Large intestine (tissue), 3 donors: ENCODE data around the gene SNAI3. TPM values are rescaled to one million over a fixed set of nuclear protein-coding genes. Genes with fewer than 3 reads are reported as not detected.

ENCODE experiments used
- DNase-seq, 2 donors: peaks; one replicate each; pipeline versions ENCODE4 v3.0.0 to v3.0.0-alpha.2; 2013
- H3K27ac ChIP-seq: one replicate; pipeline ENCODE4 v1.5.1; 2013; ENCODE audit warnings: low read length
- H3K27me3 ChIP-seq: 2 replicates; pipeline ENCODE4 v1.6.1; 2013; ENCODE audit warnings: low read length; ENCODE audit not compliant: control insufficient read depth, insufficient read depth
- H3K36me3 ChIP-seq: 2 replicates; pipeline ENCODE4 v1.6.1; 2013; ENCODE audit warnings: low read length; ENCODE audit not compliant: control insufficient read depth, insufficient read depth
- H3K4me1 ChIP-seq: one replicate; pipeline ENCODE4 v1.6.1; 2013; ENCODE audit warnings: low read length; ENCODE audit not compliant: control insufficient read depth, insufficient read depth
- H3K4me3 ChIP-seq: one replicate; pipeline ENCODE4 v1.5.1; 2013; ENCODE audit warnings: low read length
- H3K9me3 ChIP-seq: one replicate; pipeline ENCODE4 v1.6.1; 2013; ENCODE audit warnings: mild to moderate bottlenecking, low read depth, low read length, moderate library complexity; ENCODE audit not compliant: control insufficient read depth
- WGBS: methylation state at CpG from one replicate; pipeline ENCODE4 v1.1.5; 2013; ENCODE audit warnings: low lambda C conversion rate; ENCODE audit not compliant: insufficient coverage; 5-methylcytosine and 5-hydroxymethylcytosine counted together
- polyA plus RNA-seq: library from polyadenylated mRNA; unstranded; fragments of 120-200 nt; gene quantifications from one replicate; pipeline ENCODE4 v1.2.1, GENCODE V29; 2013

The SNAI3 gene
- polyA plus RNA-seq, 1 donor = 1.1 TPM

GRCh38 chr16:88714420-88715302 is 28.4 kb upstream of the SNAI3 start:
- Histone ChIP-seq H3K9me3 (no peaks in the 10 kb centered on the region), H3K27me3 (no peaks in the 10 kb centered on the region), H3K4me3 (no peak overlapping the region), H3K27ac (no peak overlapping the region), H3K4me1 (no peaks in the 10 kb centered on the region), H3K36me3 (peaks cover 65% of the 10 kb centered on the region)
- WGBS = no CpG with 5 or more reads among the region's 42 CpGs
- no peak for DNase-seq

- Histone ChIP-seq H3K4me3 (no peak overlapping the region), H3K27me3 (no peaks in the 10 kb centered on the region), H3K4me1 (no peaks in the 10 kb centered on the region), H3K36me3 (peaks cover 56% of the 10 kb centered on the region), H3K9me3 (no peaks in the 10 kb centered on the region), H3K27ac (no peak overlapping the region)
- DNase-seq = no peak
- WGBS = no CpG with 5 or more reads among the region's 30 CpGs
These were observed 27.5 kb upstream of the SNAI3 start for GRCh38 chr16:88713568-88714419.

GRCh38 chr16:88713054-88713453 is 26.7 kb upstream of the SNAI3 start:
- Histone ChIP-seq H3K4me3 (no peak overlapping the region), H3K4me1 (no peaks in the 10 kb centered on the region), H3K9me3 (no peaks in the 10 kb centered on the region), H3K27me3 (no peaks in the 10 kb centered on the region), H3K27ac (no peak overlapping the region), H3K36me3 (peaks cover 50% of the 10 kb centered on the region)
- no peak for DNase-seq
- WGBS = no CpG with 5 or more reads among the region's 15 CpGs

- H3K27ac ChIP-seq = no peak overlapping the region
- no CpG with 5 or more reads among the region's 25 CpGs for WGBS
- H3K27me3 ChIP-seq = no peaks in the 10 kb centered on the region
These were observed 26.2 kb upstream of the SNAI3 start for GRCh38 chr16:88712362-88712979.

GRCh38 chr16:88711750-88712340 is 25.5 kb upstream of the SNAI3 start:
- peaks cover 5% of the 10 kb centered on the region for H3K4me1 ChIP-seq
- H3K27ac ChIP-seq = no peak overlapping the region
- no peak for DNase-seq
- no peaks in the 10 kb centered on the region for H3K27me3 ChIP-seq
- peaks cover 40% of the 10 kb centered on the region for H3K36me3 ChIP-seq
- H3K9me3 ChIP-seq = no peaks in the 10 kb centered on the region
- WGBS = no CpG with 5 or more reads among the region's 18 CpGs
- no peak overlapping the region for H3K4me3 ChIP-seq

More at GRCh38 chr16:88712362-88712979, 26.2 kb upstream of the SNAI3 start:
- no peak overlapping the region for H3K4me3 ChIP-seq
- peaks cover under 1% of the 10 kb centered on the region for H3K4me1 ChIP-seq
- peaks cover 45% of the 10 kb centered on the region for H3K36me3 ChIP-seq
- H3K9me3 ChIP-seq = no peaks in the 10 kb centered on the region
- no peak for DNase-seq

- no peak for DNase-seq
- WGBS = no CpG with 5 or more reads among the region's 16 CpGs
- Histone ChIP-seq H3K4me1 (peaks cover 5% of the 10 kb centered on the region), H3K27me3 (no peaks in the 10 kb centered on the region), H3K4me3 (no peak overlapping the region), H3K9me3 (no peaks in the 10 kb centered on the region), H3K36me3 (peaks cover 27% of the 10 kb centered on the region), H3K27ac (no peak overlapping the region)
These were observed 24.2 kb upstream of the SNAI3 start for GRCh38 chr16:88710556-88710955.

- no peak overlapping the region for H3K27ac ChIP-seq
- no peaks in the 10 kb centered on the region for H3K9me3 ChIP-seq
- H3K36me3 ChIP-seq = peaks cover 3% of the 10 kb centered on the region
- no peak for DNase-seq
- peak overlapping the region; percentile 88 for H3K4me3 ChIP-seq
- no CpG with 5 or more reads among the region's 17 CpGs for WGBS
- H3K27me3 ChIP-seq = no peaks in the 10 kb centered on the region
- peaks cover 12% of the 10 kb centered on the region for H3K4me1 ChIP-seq
These were observed 20.9 kb upstream of the SNAI3 start for GRCh38 chr16:88706965-88707826.

GRCh38 chr16:88706229-88706964 is 20.1 kb upstream of the SNAI3 start, which contains the start of the genes CTU2 and RNF166:
Gene CTU2, plus strand, starts transcription at chr16:88706503. Its CDS starts 28 bp downstream, at chr16:88706531.
Gene RNF166, minus strand, starts transcription at chr16:88706408. Its CDS starts 83 bp downstream, at chr16:88706325.
- 0% methylated on average over 1 of the region's 86 CpGs for WGBS
- peak within 1 kb of the TSS; percentile 88 for H3K4me3 ChIP-seq
- H3K27ac ChIP-seq = no peak within 1 kb of the TSS
- DNase-seq = peak; percentile 88 to 90
- no peaks in the 10 kb centered on the region for H3K27me3 ChIP-seq
- H3K4me1 ChIP-seq = peaks cover 12% of the 10 kb centered on the region
- no peaks in the 10 kb centered on the region for H3K9me3 ChIP-seq
- peaks cover 3% of the 10 kb centered on the region for H3K36me3 ChIP-seq

- Histone ChIP-seq H3K9me3 (no peaks in the 10 kb centered on the region), H3K36me3 (peaks cover 3% of the 10 kb centered on the region), H3K27ac (no peak overlapping the region), H3K4me1 (peaks cover 12% of the 10 kb centered on the region), H3K27me3 (no peaks in the 10 kb centered on the region), H3K4me3 (peak overlapping the region; percentile 50)
- WGBS = no CpG with 5 or more reads among the region's 57 CpGs
- DNase-seq = no peak
These were observed 19.5 kb upstream of the SNAI3 start for GRCh38 chr16:88705801-88706228.
